ENCODE measurements around the gene HBM.
"Not testable (repeated sequence)": the region's sequence is repeated elsewhere in the genome, so short reads cannot be mapped to it uniquely, and the experiment has no call there.

The HBM gene

DNA sequence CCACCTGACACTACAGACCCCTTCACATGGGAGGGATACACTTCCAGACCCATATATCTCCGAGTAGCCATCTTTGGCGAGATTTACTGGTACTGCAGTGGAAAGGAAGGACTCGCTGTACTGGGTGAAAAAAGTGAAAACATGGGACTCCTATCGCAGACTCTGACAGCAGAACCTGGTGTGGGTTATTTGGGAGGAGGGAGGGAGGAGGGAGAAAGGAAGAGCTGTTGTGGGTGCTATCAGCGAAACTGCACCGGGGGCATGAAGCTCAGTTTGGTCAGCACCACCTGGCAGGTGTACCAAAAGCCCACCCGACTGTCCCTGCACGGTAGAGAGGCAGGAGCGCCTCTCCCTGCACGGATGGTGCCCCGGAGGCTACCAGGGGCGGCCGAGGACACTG lies 19.4 kb downstream of the HBM start:
- no peak for DNase-seq (ENCODE audit: low spot score)

DNA sequence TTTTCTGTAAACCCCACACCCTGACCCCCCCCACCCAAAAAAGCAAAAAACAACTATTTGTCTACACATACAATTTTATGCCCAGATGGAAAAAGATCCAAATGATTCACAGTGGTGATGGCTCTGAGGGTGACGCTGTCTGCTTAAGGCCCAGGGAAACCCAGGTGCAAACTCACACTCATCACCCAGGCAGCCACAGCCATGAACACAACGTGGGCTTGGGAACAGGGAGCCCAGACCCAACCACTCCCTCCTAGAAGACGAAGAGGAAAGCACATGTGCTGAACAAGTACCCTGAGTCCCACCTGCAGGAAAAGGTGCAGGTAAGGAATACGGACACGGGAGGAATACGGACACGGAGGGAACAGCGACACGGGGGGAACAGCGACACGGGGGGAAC lies 19.9 kb downstream of the HBM start:
- no peak for DNase-seq (ENCODE audit: low spot score)

DNA sequence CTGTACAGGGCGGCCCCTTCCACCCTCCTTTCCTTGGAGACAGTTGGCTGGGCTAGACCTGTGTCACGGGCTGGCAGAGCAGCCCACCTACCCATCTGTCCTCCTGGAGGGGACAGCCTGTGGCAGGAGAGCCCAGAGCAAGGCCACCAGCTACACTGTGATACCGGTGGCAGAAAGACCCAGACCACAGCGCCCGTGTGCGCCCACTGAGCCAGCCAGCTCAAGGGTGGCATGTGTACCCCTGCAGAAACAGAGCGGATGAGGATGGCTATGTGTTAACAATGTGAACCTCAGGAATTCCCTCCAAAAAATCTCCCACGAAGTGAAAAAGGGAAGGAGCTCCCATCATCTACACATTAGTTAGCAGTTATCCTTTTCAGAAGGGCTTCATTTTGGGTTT lies 21.6 kb downstream of the HBM start:
- DNase-seq (ENCODE audit: low spot score): no peak

DNA sequence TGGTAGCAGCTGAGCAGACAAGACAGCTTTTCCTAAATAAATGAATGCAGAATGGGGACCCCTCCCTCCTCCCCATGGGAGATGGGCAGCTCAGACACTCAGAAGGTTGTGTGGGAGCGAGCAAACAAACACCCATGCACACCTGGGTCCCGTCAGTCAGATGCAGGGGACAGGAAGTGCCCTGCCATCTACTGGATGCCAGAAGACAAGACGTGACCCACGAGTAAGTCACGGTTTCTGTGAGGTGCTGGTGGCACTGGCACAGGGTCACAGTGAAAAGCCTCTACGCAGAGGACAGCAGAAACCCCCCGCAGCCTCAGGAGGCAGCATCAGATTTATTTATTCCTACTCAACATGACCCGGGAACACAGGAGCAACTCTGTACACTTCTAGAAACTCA lies 22.9 kb downstream of the HBM start:
- no peak for DNase-seq (ENCODE audit: low spot score)

DNA sequence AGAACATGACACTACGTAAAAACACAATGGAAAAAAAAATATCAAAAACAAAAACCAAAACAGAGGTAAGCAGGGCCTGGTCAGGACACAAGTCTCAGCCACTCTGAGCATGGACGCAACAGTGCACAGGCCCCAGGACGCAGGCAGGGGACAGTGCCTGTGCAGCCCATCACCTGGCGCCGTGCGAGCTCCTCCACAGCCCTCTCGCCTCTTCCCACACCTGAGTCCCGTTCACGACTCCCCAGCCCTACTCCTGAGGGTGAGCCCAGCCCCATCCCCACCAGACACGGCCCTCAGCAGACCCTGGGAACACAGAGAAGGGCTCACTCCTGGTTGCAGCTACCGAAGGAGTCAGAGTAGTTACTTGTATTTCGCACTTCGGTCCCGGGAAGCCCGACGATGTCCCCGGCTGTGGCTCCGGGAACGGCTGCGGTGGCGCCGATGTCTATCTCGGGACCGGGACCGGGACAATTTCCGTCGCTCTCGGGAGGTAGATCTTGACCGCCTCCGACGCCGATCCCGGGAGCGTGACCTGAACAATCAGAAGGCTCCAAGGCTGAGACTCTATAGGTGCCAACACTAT lies 23.9 kb downstream of the HBM start:
- DNase-seq (ENCODE audit: low spot score): no peak

DNA sequence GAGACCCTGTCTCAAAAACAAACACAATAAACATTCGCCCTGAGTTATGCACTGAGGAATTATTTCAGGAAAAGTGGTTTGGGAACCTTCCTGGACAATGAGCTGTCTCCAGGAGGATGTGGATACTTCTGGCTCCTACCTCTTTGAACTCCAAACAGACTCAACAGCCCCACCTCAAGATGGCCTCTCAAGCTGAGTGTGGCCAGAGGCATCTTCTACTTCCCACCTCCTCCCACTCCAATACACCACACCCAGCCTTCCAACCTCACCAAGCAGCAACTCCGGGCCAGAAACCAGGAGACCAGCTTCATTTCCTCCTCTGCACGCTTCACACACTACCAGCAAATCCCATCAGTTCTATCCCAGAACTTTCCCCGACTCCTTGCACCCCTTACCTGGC lies 26.1 kb downstream of the HBM start:
- no peak for DNase-seq (ENCODE audit: low spot score)

DNA sequence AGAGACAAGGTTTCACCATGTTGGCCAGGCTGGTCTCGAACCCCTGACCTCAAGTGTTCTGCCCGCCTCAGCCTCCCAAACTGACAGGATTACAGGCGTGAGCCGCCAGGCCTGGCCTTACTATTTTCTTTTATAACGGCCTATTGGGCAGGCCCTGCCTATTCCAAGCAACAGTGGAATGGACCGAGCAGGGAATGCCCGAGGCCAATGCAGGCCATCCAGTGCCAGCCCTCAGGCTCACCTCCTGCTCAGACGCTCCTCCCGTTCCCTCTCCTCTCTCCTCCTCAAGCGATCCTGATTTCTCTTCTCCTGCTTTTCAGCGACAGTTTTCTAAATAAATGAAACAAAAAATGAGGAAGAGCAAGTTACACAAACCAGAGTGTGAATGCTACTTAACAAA lies 26.9 kb downstream of the HBM start:
- no peak for DNase-seq (ENCODE audit: low spot score)

DNA sequence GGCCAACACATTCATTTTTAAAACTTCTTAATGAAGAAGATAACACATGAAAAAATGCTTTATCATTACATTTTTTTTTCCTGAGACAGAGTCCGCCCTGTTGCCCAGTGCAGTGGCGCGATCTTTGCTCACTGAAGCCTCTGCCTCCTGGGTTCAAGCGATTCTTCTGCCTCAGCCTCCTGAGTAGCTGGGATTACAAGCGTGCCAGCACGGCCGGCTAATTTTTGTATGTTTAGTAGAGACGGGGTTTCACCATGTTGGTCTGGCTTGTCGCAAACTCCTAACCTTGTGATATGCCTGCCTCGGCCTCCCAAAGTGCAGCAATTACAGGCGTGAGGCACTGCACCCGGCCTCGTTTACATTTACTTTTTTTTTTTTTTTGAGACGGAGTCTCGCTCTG lies 27.7 kb downstream of the HBM start:
- DNase-seq (ENCODE audit: low spot score): no peak

DNA sequence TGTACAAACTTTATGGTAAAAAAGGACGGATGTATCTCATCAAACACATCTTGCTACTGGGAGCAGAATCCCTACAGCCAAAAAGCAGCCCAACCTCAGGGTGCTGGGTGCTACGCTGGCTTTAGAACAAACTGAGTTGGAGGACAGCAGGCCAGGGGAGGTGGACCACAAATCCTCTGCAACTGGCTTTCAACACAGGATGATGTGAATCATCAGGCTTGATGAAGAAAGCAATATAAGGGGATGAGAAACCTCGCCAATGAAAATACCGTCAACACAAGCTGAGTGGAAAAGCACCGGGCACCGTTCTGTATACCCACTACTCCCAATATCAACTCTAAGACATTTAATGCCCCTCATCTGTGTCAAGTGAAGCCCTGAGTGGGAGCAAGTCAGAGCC lies 28.7 kb downstream of the HBM start:
- DNase-seq (ENCODE audit: low spot score): no peak

DNA sequence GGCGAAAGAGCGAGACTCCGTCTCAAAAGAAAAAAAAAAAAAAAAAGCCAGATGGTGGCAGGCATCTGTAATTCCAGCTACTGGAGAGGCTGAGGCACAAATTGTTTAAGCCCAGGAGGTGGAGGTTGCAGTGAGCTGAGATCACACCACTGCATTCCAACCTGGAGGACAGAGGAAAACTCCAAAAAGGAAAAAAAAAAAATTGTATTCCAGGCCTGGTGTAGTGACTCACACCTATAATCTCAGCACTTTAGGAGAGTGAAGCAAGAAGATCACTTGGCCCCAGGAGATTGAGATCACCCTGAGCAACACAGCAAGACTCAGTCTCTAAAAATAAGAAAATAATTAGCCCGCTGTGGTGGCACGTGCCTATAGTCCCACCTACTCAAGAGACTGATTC lies 34.6 kb downstream of the HBM start:
- no peak for DNase-seq (ENCODE audit: low spot score)

DNA sequence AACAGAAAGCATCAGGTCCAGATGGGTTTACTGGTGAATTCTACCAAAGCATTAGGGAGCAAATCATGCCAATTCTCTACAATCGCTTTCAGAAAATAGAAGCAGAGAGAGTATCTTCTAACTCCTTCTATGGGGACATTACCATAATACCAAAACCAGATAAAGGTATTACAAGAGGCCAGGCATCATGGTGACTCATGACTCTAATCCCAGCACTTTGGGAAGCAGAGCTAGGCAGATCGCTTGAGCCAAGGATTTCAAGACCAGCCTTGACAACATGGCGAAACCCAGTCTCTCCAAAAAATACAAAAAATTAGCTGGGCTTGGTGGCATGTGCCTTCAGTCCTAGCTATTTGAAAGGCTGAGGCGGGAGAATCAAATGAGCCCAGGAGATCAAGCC lies 37.5 kb downstream of the HBM start:
- no peak for DNase-seq (ENCODE audit: low spot score)

DNA sequence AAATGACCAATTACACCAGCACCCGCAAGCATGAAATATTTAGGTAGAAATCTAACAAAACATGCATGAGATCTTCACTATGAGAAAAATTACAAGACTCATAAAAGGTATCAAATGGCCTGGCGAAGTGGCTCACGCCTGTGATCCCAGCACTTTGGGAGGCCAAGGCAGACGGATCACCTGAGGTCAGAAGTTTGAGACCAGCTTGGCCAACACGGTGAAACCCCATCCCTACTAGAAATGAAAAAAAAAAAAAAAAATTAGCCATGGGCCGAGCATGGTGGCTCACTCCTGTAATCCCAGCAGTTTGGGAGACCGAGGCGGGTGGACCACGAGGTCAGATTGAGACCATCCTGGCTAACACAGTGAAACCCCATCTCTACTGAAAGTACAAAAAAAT lies 38.3 kb downstream of the HBM start:
- not testable (repeated sequence) for DNase-seq (ENCODE audit: low spot score)

DNA sequence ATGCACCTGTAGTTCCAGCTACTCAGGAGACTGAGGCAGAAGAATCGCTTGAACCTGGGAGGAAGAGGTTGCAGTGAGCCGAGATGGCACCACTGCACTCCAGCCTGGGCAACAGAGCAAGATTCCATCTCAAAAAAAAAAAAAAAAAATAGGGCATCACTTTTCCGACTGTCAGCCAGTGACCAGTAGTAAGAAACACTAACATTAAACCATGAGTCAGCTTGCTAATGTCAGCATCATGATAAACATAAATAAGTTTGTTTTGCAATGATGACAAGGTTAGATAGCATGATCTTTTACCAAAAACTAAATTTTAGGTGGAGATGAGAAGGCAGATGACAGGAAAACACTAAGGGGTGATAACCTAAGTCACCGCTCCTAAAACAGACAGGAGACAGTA lies 43.6 kb downstream of the HBM start:
- DNase-seq (ENCODE audit: low spot score): not testable (repeated sequence)

DNA sequence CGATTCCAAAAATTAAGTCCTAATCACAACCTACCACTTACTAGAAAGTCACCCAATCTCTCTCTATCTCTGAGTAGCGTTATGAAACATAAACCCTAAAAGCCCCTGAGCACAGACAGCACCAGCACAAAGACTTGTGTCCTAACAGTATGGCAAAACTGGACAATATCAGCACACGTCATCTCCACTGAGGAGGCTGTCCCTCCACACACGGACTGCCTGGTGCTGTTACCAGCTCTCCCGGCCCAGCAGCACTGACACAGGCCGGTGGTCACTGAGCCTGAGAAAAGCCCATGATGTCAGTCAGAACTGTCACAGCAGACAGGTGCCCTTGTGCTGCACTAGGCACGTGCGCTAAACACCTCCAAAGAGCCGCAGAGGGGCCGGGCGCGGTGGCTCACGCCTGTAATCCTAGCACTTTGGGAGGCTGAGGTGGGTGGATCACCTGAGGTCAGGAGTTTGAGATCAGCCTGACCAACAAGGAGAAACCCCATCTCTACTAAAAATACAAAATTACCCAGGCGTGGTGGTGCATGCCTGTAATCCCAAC lies 45.9 kb downstream of the HBM start:
- not testable (repeated sequence) for DNase-seq (ENCODE audit: low spot score)

DNA sequence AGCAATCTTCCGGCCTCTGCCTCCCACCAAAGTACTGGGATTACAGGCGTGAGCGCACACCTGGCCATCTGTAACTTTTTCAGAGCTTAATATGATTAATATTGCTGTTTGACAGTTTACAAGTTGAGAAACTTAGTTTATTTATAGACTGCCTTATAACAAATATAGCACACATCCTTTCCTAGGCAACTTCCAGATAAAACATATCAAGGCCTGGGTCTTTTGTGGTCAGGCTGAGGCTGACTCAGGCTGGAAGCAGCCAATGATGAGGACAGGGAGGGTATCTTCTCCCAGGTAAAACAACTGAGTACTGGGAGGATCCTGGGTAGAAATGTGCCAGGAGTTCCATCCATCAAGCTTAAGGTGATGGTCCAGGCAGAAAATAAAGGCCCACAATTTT lies 47.2 kb downstream of the HBM start:
- DNase-seq (ENCODE audit: low spot score): no peak
